ENCODE results near the gene HHAT.

DNA sequence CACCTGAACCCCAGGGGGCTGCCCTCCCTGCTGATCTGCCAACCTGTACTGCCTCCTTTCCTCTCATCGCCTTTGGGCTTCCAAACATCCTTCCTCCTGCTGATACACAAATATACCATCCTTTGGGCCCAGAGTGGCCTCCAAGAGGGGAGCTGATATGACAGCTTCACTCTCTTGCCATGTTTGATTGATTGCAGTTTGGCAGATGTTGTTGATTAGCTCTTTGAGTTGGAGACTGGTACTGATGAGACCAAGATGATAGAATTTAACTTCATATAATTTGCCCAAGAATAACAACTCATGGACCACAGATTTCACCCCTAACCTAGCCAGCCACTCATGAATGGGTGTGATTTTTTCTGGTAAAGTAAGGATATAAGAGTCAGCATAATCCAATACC is 227.8 kb downstream of the HHAT start:
- TF ChIP-seq ZNF274 (IDR thresholded peaks at IDR 0.05; ENCODE audit: low read depth, low read length) (no peak), YY1 (IDR thresholded peaks at IDR 0.05; ENCODE audit: insufficient read depth, insufficient read length) (no peak), SUZ12 (IDR thresholded peaks at IDR 0.05; ENCODE audit: extremely low read depth, insufficient read depth, insufficient read length) (no peak)
